K562 (cell line): Measurements from ENCODE around the gene SHISA4. TPM values are rescaled to one million over a fixed set of nuclear protein-coding genes. Genes with fewer than 3 reads are reported as not detected.

ENCODE experiments used
- ATAC-seq: fragments of 200-7000 bp; cut with Tn5 transposase; 3 replicates; pipeline ENCODE4 v1.9.1; 2020; ENCODE audit warnings: moderate library complexity
- BruUV-seq: library from RNA; stranded (reverse); fragments of 400-500 nt; replicated peaks from 2 replicates; lab custom pipeline; 2021; lab: Mats Ljungman, UMichigan
- CTCF ChIA-PET: fragments of 300-600 bp; formaldehyde crosslinking; extraction: SDS; loops from one replicate; lab custom pipeline; 2021; ENCODE audit warnings: low intra/inter-chr PET ratio; lab: Yijun Ruan, JAX
- POLR2A ChIA-PET: fragments of 300-600, 350-650 bp; sonication (Branson Sonifier 250); formaldehyde crosslinking; extraction: SDS; loops from one replicate; lab custom pipeline; 2021; ENCODE audit warnings: antibody characterized with exemption, inconsistent platforms; lab: Yijun Ruan, JAX
- DNase-seq, 4 experiments: peaks; one replicate each; pipeline versions ENCODE4 v3.0.0 to v3.0.0-alpha.2; 2011 to 2018; ENCODE audit warnings: low spot score in 3 of 4, mixed read lengths in 3 of 4; ENCODE audit errors: extremely low read depth in 1 of 4
- FAIRE-seq: peaks from 2 replicates; lab custom pipeline; 2011; peaks lifted over from hg19 to GRCh38; lab: Jason Lieb, UNC
- H2AFZ ChIP-seq: 2 replicates; pipeline ENCODE4 v1.6.0; 2011; ENCODE audit warnings: low read depth, low read length, control low read depth, inconsistent platforms
- H3K27ac ChIP-seq: fragments of 200-600 bp; 3 replicates; pipeline ENCODE4 v1.8.0; 2011; ENCODE audit warnings: low read depth, mild to moderate bottlenecking, control low read depth, inconsistent platforms, low read length, moderate library complexity, mixed read lengths; ENCODE audit errors: extremely low read depth
- H3K27me3 ChIP-seq, 2 experiments: fragments of 300-600 bp in 1 of 2; 2 replicates in 1 of 2; 3 replicates in 1 of 2; pipeline versions ENCODE4 v1.6.0 to v1.8.0; 2011; ENCODE audit warnings: inconsistent platforms in 2 of 2, low read length in 2 of 2, mild to moderate bottlenecking in 1 of 2, mixed read lengths in 1 of 2, moderate library complexity in 1 of 2; ENCODE audit not compliant: control insufficient read depth in 2 of 2, insufficient read depth in 2 of 2
- H3K36me3 ChIP-seq: fragments of 300-600 bp; 3 replicates; pipeline ENCODE4 v1.8.0; 2011; ENCODE audit warnings: mild to moderate bottlenecking, low read length, inconsistent platforms; ENCODE audit not compliant: control insufficient read depth, insufficient read depth
- H3K4me1 ChIP-seq, 2 experiments: fragments of 200-600 bp in 1 of 2; replicated peaks in 1 of 2; 2 replicates in 1 of 2; 3 replicates in 1 of 2; pipeline versions ENCODE4 v1.5.1 to v1.8.0; 2011; ENCODE audit warnings: inconsistent platforms in 2 of 2, low read length in 2 of 2, mild to moderate bottlenecking in 1 of 2, mixed read lengths in 1 of 2, moderate library complexity in 1 of 2; ENCODE audit not compliant: control insufficient read depth in 2 of 2, insufficient read depth in 2 of 2
- H3K4me2 ChIP-seq: 2 replicates; pipeline ENCODE4 v1.6.1; 2011; ENCODE audit warnings: low read length, control low read depth, inconsistent platforms, mixed read lengths; ENCODE audit not compliant: insufficient read depth
- H3K4me3 ChIP-seq: fragments of 200-600 bp; sonication (generic), shearing (Covaris generic); 2 replicates; pipeline ENCODE4 v1.5.1; 2016; ENCODE audit warnings: control low read depth, inconsistent platforms
- H3K79me2 ChIP-seq: fragments of 200-600 bp; 3 replicates; pipeline ENCODE4 v1.8.0; 2011; ENCODE audit warnings: low read length, inconsistent platforms; ENCODE audit not compliant: control insufficient read depth, insufficient read depth
- H3K9ac ChIP-seq, 2 experiments: 2 replicates each; pipeline versions ENCODE4 v1.6.0 to v1.6.1; 2011; ENCODE audit warnings: low read depth in 2 of 2, low read length in 2 of 2, control low read depth in 1 of 2, inconsistent platforms in 1 of 2, mild to moderate bottlenecking in 1 of 2, mixed read lengths in 1 of 2; ENCODE audit not compliant: insufficient read depth in 1 of 2
- H3K9me1 ChIP-seq: one replicate; pipeline ENCODE4 v1.6.0; 2011; ENCODE audit warnings: inconsistent platforms, mild to moderate bottlenecking, low read length, moderate library complexity; ENCODE audit not compliant: control insufficient read depth, insufficient read depth
- H3K9me3 ChIP-seq: replicated peaks from 2 replicates; pipeline ENCODE4 v1.5.1; 2011; ENCODE audit warnings: low read depth, low read length, inconsistent platforms; ENCODE audit not compliant: control insufficient read depth, insufficient read depth
- H4K20me1 ChIP-seq: replicated peaks from 2 replicates; pipeline ENCODE4 v1.6.1; 2011; ENCODE audit warnings: low read length, inconsistent platforms, mixed read lengths; ENCODE audit not compliant: control insufficient read depth, insufficient read depth
- AFF1 ChIP-seq, 2 experiments: fragments of 450-650 bp; IDR thresholded peaks; 2 replicates each; pipeline ENCODE4 v1.6.1; 2018; ENCODE audit warnings: mild to moderate bottlenecking in 2 of 2, low read depth in 1 of 2; ENCODE audit not compliant: partially characterized antibody in 2 of 2
- ARID4B ChIP-seq: sonication (generic); formaldehyde crosslinking; IDR thresholded peaks from 2 replicates; pipeline ENCODE4 v1.8.0; 2022; ENCODE audit warnings: mild to moderate bottlenecking, missing genetic modification reagents
- EZH2 ChIP-seq: IDR thresholded peaks from 2 replicates; pipeline ENCODE4 v1.6.1; 2012; ENCODE audit warnings: low read depth, mild to moderate bottlenecking, inconsistent platforms, low read length, borderline replicate concordance
- FOXA1 ChIP-seq: fragments of 450-650 bp; IDR thresholded peaks from 2 replicates; pipeline ENCODE4 v1.6.1; 2016; ENCODE audit warnings: mild to moderate bottlenecking, borderline replicate concordance
- FOXK1 ChIP-seq: sonication (generic); formaldehyde crosslinking; IDR thresholded peaks from 2 replicates; pipeline ENCODE4 v1.8.0; 2022; ENCODE audit warnings: missing genetic modification reagents, mild to moderate bottlenecking, borderline replicate concordance
- LARP7 ChIP-seq: fragments of 450-650 bp; IDR thresholded peaks from 2 replicates; pipeline ENCODE4 v1.6.1; 2016
- MEIS2 ChIP-seq: fragments of 450-650 bp; IDR thresholded peaks from 2 replicates; pipeline ENCODE4 v1.6.1; 2014; ENCODE audit warnings: mild to moderate bottlenecking; ENCODE audit not compliant: partially characterized antibody
- POLR2H ChIP-seq: IDR thresholded peaks from 2 replicates; pipeline ENCODE4 v1.6.1; 2016; ENCODE audit warnings: missing genetic modification characterization, low read depth, mild to moderate bottlenecking, control low read depth, missing compliant biosample characterization, moderate library complexity
- PREB ChIP-seq: sonication (generic); formaldehyde crosslinking; IDR thresholded peaks from 2 replicates; pipeline ENCODE4 v1.8.1; 2023; ENCODE audit warnings: mild to moderate bottlenecking, missing genetic modification reagents
- SMC3 ChIP-seq: conservative IDR thresholded peaks from 2 replicates; pipeline ENCODE4 v1.6.1; 2011; ENCODE audit warnings: low read depth, low read length, improper control_type of control experiment; ENCODE audit not compliant: insufficient read depth
- ZBTB8A ChIP-seq: fragments of 450-650 bp; IDR thresholded peaks from 2 replicates; pipeline ENCODE4 v1.6.1; 2018; ENCODE audit warnings: mild to moderate bottlenecking, moderate library complexity; ENCODE audit not compliant: partially characterized antibody
- ZNF140 ChIP-seq: fragments of 250-450 bp; sonication (Bioruptor Pico); IDR thresholded peaks from 2 replicates; pipeline ENCODE4 v1.8.0; 2021; ENCODE audit warnings: moderate library complexity, mild to moderate bottlenecking, inconsistent platforms
- WGBS: fragments of 100-300 bp; shearing (Covaris generic); methylation state at CpG from one replicate; pipeline ENCODE4 v1.1.6; 2016; ENCODE audit warnings: low coverage, mixed read lengths; ENCODE audit not compliant: insufficient coverage; ENCODE audit errors: missing lambda C conversion rate; 5-methylcytosine and 5-hydroxymethylcytosine counted together
- in situ Hi-C: fragments of 300-500 bp; cut with MboI; formaldehyde crosslinking; loops from 4 replicates; pipeline ENCODE4 v1.15.0; 2018; ENCODE audit warnings: inconsistent platforms, mixed read lengths
- intact Hi-C: fragments of 100-400 bp; cut with micrococcal nuclease; formaldehyde crosslinking; loops from 2 replicates; pipeline ENCODE4 v1.14.2; 2022
- polyA plus RNA-seq, 8 experiments: library from polyadenylated mRNA; depleted of rRNA in 4 of 8; stranded (reverse) in 5 of 8; unstranded in 3 of 8; fragments of >200 nt; fragmentation: Nextera tagmentation in 2 of 8; fragmentation: Illumina TruSeq in 1 of 8; extraction: Ambion mirVana in 2 of 8; extraction: Trizol in 1 of 8; gene quantifications; 2 replicates each; pipeline versions ENCODE4 v1.2.1 to v1.2.3, GENCODE V29; 2011 to 2014; ENCODE audit warnings: inconsistent platforms in 1 of 8, missing spikeins in 1 of 8
- total RNA-seq, 7 experiments: library from RNA; depleted of rRNA in 6 of 7; stranded (reverse); fragments of >200 nt in 6 of 7; fragmentation: Illumina TruSeq in 2 of 7; extraction: Trizol in 2 of 7; gene quantifications; 2 replicates each; pipeline versions ENCODE4 v1.2.1 to v1.2.3, GENCODE V29; 2011 to 2021; ENCODE audit warnings: low replicate concordance in 1 of 7

The SHISA4 gene
- total and polyA plus RNA-seq, 9 of the 15 experiments (the other 6 are each of a cell fraction or from before 2014, with no cell fraction given): 0.15 to 0.95 (median 0.68) TPM; not detected in 2

GRCh38 chr1:201921952-201922558 is 33.4 kb downstream of the SHISA4 start:
- in situ Hi-C loops: no loop called here
- no peak overlapping the region for H3K9ac ChIP-seq
- peak overlapping the region; percentile 4; the same call in 1 of the 3 replicates for H3K27ac ChIP-seq
- FAIRE-seq (no peak), DNase-seq (no peak), ATAC-seq (no peak)
- peak overlapping the region; percentile 46 for H2AFZ ChIP-seq
- no peaks in the 10 kb centered on the region for H3K27me3 ChIP-seq
- POLR2A ChIA-PET: no interaction called here
- H3K79me2 ChIP-seq: no peaks in the 10 kb centered on the region
- intact Hi-C loops: no loop called here
- CTCF ChIA-PET: no interaction called here
- no peaks in the 10 kb centered on the region for H3K9me1 ChIP-seq
- H3K4me1 ChIP-seq: peaks cover 25 to 37% of the 10 kb centered on the region in 2 experiments
- H3K36me3 ChIP-seq: no peaks in the 10 kb centered on the region
- no peak overlapping the region for H3K4me3 ChIP-seq
- no TSS peak for BruUV-seq
- WGBS: 77% methylated on average over 3 of the region's 3 CpGs
- H3K4me2 ChIP-seq: no peak overlapping the region
- H4K20me1 ChIP-seq: no peaks in the 10 kb centered on the region
- no peaks in the 10 kb centered on the region for H3K9me3 ChIP-seq
- TF ChIP-seq AFF1 (IDR thresholded peaks at IDR 0.05; ENCODE audit: low read depth in 1 of 2, partially characterized antibody in 2 of 2): peak in 1 of 2 experiments; percentile 30
- no peak for TF ChIP-seq PREB (CRISPR knock-in tag)
- TF ChIP-seq EZH2: no peak
- no peak for TF ChIP-seq MEIS2
- no peak for TF ChIP-seq SMC3
- TF ChIP-seq FOXK1 (CRISPR knock-in tag): no peak
- TF ChIP-seq ZBTB8A: no peak
- no peak for TF ChIP-seq POLR2H
- TF ChIP-seq ARID4B (CRISPR knock-in tag): no peak
- no peak for TF ChIP-seq FOXA1
- TF ChIP-seq ZNF140 (CRISPR knock-in tag): no peak
- TF ChIP-seq LARP7: no peak
